Measurements from ENCODE around the gene SAMD15.

The SAMD15 gene

DNA sequence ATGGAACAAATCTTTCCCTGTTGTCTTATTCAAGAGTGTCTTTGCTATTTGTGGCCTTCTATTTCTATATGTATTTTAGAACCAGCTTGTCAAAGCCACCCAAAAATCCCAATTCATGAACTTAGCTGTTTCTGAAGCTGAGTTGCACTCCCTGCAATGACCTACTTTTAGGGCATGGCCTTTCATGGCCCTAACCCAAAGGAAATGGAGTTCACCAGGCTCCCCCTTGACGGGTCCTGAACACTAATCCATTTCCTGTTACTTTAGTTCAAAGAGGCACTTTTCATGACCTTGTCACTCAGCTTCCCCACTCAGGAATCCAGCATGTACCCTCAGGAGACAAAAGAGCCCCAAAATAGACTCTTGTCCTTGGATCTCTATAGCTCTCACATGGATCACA, 7.9 kb upstream of the SAMD15 start:
- TF ChIP-seq, protein P1, sequence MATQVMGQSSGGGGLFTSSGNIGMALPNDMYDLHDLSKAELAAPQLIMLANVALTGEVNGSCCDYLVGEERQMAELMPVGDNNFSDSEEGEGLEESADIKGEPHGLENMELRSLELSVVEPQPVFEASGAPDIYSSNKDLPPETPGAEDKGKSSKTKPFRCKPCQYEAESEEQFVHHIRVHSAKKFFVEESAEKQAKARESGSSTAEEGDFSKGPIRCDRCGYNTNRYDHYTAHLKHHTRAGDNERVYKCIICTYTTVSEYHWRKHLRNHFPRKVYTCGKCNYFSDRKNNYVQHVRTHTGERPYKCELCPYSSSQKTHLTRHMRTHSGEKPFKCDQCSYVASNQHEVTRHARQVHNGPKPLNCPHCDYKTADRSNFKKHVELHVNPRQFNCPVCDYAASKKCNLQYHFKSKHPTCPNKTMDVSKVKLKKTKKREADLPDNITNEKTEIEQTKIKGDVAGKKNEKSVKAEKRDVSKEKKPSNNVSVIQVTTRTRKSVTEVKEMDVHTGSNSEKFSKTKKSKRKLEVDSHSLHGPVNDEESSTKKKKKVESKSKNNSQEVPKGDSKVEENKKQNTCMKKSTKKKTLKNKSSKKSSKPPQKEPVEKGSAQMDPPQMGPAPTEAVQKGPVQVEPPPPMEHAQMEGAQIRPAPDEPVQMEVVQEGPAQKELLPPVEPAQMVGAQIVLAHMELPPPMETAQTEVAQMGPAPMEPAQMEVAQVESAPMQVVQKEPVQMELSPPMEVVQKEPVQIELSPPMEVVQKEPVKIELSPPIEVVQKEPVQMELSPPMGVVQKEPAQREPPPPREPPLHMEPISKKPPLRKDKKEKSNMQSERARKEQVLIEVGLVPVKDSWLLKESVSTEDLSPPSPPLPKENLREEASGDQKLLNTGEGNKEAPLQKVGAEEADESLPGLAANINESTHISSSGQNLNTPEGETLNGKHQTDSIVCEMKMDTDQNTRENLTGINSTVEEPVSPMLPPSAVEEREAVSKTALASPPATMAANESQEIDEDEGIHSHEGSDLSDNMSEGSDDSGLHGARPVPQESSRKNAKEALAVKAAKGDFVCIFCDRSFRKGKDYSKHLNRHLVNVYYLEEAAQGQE (IDR thresholded peaks at IDR 0.05; ENCODE audit: insufficient read depth in 1 of 2, low read depth in 2 of 2, low read length in 2 of 2), result no peak
- TF ChIP-seq FOXP2 (optimal IDR thresholded peaks at IDR 0.05; ENCODE audit: borderline replicate concordance, extremely low read depth, extremely low read length, insufficient read depth) (no peak), POLR2AphosphoS5 (IDR thresholded peaks at IDR 0.05; ENCODE audit: low read depth, low read length) (no peak), SIN3A (IDR thresholded peaks at IDR 0.05; ENCODE audit: borderline replicate concordance, insufficient read depth, low read length) (no peak), TAF1 (IDR thresholded peaks at IDR 0.05; ENCODE audit: borderline replicate concordance, insufficient read depth, low read length) (no peak)

DNA sequence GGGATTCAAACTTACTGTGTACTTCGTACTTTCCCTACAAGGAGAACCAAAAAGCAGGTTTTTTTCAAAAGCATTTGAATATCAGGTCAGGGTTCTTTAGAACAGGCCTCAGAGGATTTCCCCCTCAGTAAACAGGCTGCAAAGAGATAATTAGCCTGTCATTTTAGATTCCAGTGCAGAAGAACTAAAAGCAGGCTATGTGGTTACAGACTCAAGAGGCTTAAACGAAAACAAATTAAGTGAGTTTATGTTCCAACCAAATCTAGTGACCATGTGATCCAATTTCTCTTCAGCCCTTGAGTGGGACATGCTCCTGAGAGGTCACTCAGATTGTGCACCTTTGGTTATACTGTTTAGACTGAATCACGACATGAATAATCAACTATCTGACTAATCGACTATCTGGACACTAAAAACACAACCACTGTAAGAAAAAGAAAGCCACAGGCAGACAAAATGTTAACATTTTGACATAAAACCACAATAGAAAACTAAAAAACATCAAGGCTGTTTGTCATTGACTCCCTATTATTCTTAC, 4.8 kb upstream of the SAMD15 start:
- TF ChIP-seq SIN3A (IDR thresholded peaks at IDR 0.05; ENCODE audit: borderline replicate concordance, insufficient read depth, low read length), result no peak
- no peak for TF ChIP-seq POLR2AphosphoS5 (IDR thresholded peaks at IDR 0.05; ENCODE audit: low read depth, low read length)
- TF ChIP-seq FOXP2 (optimal IDR thresholded peaks at IDR 0.05; ENCODE audit: borderline replicate concordance, extremely low read depth, extremely low read length, insufficient read depth), result no peak
- no peak for TF ChIP-seq TAF1 (IDR thresholded peaks at IDR 0.05; ENCODE audit: borderline replicate concordance, insufficient read depth, low read length)
- TF ChIP-seq, protein P1 (IDR thresholded peaks at IDR 0.05; ENCODE audit: insufficient read depth in 1 of 2, low read depth in 2 of 2, low read length in 2 of 2), result no peak

DNA sequence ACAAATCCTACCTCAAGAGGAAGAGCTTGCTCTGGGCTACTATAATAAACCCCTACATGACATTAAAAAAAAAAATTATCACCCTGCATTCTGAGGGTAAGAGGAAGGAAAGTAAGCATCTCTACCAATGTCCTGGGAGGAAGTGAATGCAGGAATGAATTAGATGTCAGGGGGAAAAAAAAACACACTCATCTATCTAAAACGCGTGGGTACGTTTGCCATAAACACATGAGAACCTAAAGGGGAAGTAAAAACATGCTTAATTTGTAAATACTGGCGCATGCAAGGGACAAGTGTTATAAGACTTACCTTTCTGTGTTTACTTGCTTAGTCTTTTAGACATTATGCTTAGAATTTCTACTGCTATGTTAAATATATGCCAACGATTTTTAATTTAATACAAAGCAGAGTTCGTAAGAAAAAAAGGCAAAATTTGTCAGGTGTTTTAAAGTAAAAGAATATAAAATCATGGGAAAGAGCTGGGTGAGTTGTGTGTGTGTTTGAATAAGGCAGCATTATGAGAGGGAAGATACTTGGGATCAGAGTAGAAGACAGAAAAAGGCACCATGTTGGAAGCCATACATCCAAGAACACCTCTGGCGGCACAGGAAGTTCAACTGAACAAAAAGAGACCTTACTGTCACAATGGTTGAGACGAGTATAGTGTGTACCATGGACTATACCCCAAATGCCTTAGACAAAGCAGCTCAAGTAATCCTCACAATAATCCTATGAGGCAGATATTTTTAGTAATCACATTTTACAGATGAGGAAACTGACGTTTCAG, 1.8 kb upstream of the SAMD15 start:
- no peak for TF ChIP-seq FOXP2 (optimal IDR thresholded peaks at IDR 0.05; ENCODE audit: borderline replicate concordance, extremely low read depth, extremely low read length, insufficient read depth)

DNA sequence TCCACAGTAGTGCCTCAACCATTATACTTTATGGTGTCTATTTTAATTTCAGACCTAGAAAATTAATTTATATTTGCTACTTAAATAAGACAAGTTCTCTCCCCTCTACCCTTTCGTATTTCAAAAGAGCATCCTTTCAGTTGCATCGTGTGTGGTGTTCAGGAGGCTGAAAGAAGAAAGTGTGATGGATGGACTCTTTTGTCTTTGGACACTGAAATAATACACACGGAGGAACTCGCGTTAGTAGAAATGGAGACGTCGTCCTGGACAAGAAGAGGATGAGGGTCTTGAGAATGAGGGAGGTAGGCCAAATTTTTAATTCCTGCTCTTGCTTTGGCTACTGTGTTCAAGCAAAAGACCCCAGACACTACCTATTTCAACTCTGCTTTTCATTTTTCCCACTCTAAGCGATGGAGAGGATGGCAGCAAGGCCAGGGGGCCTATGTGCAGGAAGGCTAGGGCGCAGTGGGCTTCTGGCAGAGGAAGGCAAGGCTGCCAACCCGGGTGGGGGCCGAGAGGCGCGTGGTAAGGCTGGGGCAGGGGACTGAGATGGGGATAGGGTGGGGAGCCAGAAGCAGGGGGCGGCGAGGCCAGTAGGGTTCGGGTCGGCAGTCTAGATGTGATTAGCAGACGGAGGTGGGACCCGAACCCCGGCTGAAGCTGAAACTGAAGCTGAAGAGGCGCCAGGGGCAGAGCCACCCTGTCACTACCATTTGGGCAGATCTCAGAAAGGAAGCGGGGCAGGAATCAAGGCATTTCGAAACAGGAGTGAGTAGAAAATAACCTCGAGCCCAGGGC, 1.0 kb upstream of the SAMD15 start:
- no peak for TF ChIP-seq POLR2AphosphoS5 (IDR thresholded peaks at IDR 0.05; ENCODE audit: low read depth, low read length)
- TF ChIP-seq SIN3A (IDR thresholded peaks at IDR 0.05; ENCODE audit: borderline replicate concordance, insufficient read depth, low read length), result no peak
- no peak for TF ChIP-seq TAF1 (IDR thresholded peaks at IDR 0.05; ENCODE audit: borderline replicate concordance, insufficient read depth, low read length)
- TF ChIP-seq, protein P1 (IDR thresholded peaks at IDR 0.05; ENCODE audit: insufficient read depth in 1 of 2, low read depth in 2 of 2, low read length in 2 of 2), result no peak
- TF ChIP-seq FOXP2 (optimal IDR thresholded peaks at IDR 0.05; ENCODE audit: borderline replicate concordance, extremely low read depth, extremely low read length, insufficient read depth), result no peak

DNA sequence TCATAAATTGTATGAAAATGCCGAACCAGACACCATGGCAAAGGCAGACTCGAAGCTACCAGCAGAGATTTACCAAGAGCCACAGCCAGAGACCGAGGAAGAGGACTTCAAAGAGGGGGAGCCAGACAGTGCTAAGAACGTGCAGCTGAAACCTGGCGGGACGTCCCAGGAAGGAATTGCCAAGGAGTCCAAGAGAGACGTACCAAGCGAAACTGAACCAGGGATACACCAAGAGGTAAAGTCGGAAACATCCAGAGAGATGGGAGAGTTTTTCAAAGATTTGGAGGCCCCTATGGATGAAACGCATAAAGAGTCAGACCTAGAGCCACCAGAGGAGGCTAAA, 294 bp downstream of the SAMD15 start:
- TF ChIP-seq TAF1 (IDR thresholded peaks at IDR 0.05; ENCODE audit: borderline replicate concordance, insufficient read depth, low read length), result no peak

DNA sequence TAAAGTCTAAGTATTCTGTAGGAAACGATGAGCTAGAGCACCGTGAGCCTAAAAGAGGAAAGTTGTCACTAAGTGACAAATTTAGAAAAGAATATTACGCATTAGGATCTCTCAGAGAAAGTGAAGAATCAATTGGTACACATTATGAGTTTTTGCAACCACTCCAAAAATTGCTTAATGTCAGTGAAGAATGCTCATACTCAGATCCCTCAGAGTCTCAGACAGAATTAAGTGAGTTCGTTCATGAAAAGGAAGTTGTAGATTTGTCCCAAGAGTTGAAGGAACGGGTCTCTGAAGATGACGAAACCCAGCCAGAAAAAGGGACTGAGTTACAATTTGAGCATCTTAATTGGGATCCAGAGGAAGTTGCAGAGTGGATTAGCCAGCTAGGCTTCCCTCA, 1.5 kb downstream of the SAMD15 start:
- no peak for TF ChIP-seq FOXP2 (optimal IDR thresholded peaks at IDR 0.05; ENCODE audit: borderline replicate concordance, extremely low read depth, extremely low read length, insufficient read depth)
